ENCODE data around the gene TTLL4.
"Not testable (repeated sequence)": the region's sequence is repeated elsewhere in the genome, so short reads cannot be mapped to it uniquely, and the experiment has no call there.

TTLL4 gene

DNA sequence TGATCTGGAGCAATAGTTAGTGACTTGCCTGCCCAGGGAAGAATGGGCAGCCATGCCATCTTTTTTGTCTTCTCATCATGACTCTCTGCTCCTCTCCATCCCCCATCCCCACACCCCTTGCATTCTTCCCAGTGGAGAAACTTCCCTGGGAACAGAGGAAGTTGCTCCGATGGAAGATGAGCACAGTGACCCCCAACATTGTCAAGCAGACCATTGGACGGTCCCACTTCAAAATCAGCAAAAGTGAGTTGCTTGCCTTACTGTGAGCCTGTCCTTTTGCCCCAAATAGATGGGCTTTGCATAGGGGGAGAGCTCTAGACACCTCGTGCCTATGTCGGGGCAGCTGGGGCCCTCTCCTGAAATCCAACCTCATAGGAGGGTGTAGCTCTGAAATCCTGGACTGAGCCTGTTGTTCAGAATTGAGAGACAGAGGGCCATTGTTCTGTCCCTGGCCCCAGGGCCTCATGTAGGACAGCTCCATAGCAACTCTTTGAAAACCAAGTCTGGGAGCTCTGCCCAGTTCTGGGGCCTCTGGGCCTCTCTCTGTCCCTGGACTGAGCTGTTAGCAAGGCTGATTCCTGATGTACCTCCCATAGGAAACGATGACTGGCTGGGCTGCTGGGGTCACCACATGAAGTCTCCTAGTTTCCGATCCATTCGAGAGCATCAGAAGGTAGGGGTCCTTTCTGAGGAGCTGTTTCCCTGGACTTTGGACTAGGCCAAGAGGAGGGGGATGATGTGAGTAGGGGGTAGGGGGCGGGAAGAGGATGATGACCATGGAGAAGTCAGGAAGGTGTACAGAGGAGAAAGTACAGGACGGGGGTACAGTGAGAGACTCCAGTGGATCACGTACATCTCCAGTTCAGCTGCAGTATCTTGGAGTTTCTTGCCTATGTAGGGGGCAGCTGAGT lies 35.2 kb downstream of the TTLL4 start:
- DNase-seq (ENCODE audit: low read depth) = no peak

DNA sequence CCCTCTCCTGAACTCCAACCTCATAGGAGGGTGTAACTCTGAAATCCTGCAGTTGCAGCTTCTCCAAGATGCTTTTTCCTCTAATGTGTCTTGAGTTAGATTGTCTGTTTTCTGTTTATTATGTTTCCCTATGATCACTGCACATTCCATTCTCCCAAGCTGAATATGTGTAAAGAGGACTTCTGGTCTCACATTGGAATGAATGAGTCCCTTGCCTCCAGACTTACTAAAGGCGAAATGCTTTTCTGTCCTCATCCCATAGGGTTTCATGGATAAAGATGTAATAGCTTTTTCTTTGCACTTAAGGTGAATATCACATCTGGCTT lies 35.8 kb downstream of the TTLL4 start:
- no peak for DNase-seq (ENCODE audit: low read depth)

DNA sequence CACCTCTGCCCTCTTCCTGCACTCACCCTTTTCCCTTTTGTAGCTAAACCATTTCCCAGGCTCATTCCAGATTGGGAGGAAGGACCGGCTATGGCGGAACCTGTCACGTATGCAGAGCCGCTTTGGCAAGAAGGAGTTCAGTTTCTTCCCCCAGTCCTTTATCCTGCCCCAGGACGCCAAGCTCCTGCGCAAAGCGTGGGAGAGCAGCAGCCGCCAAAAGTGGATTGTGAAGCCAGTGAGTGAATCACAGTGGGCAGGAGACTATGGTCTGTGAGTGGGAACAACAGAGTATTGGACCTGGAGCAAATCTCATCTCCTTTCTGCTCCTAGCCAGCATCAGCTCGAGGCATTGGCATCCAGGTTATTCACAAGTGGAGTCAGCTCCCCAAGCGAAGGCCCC lies 36.3 kb downstream of the TTLL4 start:
- no peak for DNase-seq (ENCODE audit: low read depth)

DNA sequence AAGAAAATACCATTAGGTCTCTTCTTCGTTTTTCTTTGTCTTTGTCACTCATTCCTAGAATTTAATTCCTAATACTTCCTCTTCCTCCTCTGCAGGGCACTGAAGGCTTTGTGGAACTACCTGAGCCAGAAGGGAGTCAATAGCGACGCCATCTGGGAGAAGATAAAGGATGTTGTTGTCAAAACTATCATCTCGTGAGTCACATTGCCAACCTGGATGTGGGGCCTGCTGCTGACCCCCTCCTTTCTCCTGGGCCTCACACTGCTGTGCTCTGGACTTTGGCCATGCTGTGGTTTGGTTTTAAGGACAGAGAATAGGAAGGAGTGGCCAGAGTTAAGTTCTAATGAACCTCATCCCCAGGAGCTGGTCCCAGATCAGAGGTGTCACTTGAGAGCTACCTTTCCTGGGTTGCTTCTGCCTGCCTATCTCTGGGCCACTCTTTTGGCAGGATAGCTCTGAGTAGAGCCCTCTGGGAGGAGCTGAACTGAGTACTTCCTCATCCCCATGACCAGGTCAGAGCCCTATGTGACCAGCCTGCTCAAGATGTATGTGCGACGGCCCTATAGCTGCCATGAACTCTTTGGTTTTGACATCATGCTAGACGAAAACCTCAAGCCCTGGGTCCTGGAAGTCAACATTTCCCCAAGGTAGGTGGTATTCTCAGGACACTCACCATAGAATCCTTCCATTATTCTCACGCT lies 38.3 kb downstream of the TTLL4 start:
- DNase-seq (ENCODE audit: low read depth) = no peak

DNA sequence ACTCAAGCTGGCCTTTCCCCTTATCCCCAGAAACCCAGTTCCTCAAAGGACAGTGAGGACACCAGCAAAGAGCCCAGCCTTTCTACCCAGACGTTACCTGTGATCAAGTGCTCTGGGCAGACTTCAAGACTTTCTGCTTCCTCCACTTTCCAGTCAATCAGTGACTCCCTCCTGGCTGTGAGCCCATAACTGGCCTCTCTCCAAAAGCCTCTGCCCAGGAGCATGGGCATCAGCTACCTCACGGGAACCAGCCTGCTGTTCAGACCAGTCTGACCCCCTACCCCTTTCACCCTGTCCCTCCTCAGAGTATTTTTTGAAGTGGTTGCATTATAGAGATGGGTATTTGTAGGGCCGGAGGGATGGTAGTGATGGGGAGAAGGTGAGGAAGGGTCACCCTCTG lies 43.6 kb downstream of the TTLL4 start:
- no peak for DNase-seq (ENCODE audit: low read depth)

DNA sequence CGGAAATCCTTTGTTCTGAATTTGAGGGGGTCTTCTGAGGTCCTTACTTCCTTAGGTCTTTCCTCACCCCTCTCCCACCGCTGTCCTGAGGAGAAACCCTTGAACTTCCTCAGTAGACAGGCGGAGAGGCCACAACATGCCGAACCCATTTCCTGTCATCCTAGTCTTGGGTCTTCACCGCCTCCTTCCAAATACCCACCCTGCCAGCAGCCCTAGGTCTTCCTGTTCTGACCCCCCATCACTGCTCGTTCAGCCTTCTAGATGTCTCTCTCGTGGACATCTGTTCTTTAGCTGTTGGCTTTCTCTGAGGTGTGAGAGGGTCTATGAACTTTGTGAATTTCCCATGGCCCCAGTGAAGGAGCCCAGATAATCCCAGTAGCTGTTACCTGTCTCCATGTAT lies 44.1 kb downstream of the TTLL4 start:
- DNase-seq (ENCODE audit: low read depth) = no peak

DNA sequence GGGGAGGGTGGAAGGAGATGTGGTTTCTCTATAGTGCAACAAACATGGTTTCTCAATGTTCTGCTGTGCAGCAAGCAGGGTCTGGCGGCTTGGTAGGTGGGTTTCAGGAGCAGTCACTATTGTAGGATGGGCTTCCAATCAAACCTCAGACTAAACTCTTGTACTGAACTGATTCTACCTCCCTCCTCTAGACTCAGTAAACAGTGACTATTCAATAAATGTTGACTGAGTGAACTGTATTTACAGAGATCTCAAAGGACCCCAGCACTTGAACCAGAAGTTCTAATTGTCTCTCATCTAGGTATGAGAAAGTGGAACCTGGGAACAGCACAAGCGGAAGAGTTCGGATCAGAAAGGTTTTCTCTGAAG lies 44.5 kb downstream of the TTLL4 start:
- no peak for DNase-seq (ENCODE audit: low read depth)

DNA sequence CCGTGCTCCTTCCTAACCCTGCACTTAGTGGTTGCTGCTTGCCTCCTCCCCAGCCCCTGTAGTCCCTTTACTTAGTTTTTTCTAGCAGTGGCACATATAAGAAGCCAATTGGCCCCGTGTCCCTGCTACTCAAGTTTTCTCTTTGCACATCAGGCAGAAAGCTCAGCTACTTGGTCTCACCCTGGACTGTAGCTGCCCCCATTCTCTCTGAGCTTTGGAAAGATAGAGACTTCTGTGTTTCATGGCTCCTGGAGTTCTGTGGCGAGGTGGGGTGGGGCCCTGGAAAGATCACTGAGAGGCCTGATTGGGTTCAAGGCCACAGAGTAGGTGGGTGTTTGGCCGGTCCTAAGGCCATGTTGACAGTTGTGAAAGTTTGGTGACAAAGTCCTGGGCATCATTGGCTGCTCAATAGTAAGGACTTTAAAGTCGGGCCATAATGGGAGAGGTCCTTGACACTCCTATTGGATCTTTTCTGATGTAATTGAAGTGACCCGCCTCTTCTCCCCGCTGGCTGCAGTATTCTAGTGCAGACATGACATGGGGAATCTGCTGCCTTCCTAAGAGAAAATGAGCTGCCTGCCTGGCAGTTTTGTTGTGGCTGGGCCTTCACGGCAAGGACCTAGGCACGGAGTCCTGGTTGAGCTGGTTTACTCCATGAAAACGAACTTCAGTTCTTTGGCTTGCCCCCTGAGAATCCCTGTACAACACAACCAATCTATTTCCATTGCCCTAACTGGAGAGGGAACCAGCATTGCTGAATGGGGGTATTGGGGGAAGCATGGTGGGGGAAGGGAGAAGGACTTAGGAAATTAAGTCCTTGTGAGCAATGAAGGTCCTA lies 45.2 kb downstream of the TTLL4 start:
- DNase-seq (ENCODE audit: low read depth) = no peak

DNA sequence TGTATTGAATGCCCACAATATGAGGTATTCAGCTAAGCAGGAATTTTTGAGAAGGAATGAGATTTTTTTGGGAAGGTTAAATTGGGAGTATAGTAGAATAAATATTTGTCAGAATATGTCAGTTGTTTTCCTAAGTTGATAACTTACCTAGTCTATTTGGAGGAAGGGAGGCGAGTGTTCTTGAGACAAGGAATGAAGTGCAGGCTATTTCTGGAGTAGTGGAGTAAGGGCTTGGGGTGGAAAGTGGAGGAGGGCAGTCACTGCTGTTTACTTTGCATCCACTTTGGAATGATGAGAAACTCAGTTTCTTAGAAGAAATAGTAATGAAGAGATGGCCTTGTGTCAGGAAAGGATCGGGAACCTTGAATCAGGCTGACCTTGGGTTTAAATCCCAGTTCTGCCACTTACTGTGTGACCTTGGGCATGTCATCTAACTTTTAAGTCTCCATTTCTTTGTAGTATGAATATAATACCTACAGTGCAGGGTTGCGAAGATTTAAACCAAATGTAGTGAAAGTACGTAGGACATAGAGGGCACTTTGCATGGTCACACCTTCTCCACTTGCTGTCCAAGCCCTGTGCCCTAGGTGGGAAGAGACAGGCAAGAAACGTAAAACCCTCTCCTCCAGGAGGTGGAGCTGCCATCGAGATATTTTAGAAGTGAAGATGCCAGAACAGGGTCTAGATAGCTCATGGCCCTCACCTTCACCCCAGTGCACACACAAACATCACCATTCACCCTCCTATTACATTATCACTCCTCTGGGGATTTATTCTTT lies 46.2 kb downstream of the TTLL4 start:
- DNase-seq (ENCODE audit: low read depth) = no peak

DNA sequence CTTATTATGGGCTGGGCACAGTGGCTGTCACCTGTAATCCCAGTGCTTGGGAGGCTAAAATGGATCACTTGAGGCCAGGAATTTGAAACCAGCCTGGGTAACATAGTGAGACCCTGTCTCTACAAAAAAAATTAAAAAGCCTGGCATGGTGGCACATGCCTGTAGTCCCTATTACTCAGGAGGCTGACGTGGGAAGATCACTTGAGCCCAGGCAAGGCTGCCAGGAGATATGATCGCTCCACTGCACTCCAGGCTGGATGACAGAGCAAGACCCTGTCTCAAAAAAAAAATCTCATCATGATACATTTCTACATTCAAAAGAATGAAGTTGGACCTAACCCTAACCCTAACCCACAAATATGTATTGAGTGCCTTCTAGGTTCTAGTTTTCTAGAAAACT lies 51.2 kb downstream of the TTLL4 start:
- no peak for DNase-seq (ENCODE audit: low read depth)

DNA sequence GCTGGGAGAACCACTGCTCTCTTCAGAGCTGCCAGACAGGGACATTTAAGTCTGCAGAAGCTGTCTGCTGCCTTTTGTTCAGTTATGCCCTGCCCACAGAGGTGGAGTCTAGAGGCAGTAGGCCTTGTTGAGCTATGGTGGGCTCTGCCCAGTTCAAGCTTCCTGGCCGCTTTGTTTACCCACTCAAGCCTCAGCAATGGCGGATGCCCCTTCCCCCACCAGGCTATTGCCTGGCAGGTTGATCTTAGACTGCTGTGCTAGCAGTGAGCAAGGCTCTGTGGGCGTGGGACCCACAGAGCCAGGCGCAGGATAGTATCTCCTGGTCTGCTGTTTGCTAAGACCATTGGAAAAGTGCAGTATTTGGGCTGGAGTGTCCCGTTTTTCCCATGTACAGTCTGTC lies 62.1 kb downstream of the TTLL4 start:
- not testable (repeated sequence) for DNase-seq (ENCODE audit: low read depth)

DNA sequence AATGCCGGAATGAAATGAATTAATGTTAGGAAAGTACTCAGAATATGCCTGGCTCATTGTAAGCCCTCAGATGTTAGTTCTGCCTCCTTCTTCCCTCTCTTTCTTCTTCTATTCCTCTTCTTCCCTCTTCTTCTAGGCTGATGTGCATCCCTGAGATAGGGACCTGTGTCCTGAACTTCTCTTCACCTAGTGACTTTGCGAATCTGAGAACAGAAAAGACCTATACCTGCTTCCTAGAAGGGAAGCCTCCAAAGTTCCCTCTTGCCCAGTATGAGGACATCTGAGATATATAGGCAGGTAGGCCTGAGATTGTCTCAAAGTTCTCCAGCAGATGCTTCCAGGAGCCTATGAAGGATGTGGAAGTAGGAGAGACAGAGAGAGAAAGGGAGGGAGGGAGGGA lies 63.2 kb downstream of the TTLL4 start:
- DNase-seq (ENCODE audit: low read depth) = no peak

DNA sequence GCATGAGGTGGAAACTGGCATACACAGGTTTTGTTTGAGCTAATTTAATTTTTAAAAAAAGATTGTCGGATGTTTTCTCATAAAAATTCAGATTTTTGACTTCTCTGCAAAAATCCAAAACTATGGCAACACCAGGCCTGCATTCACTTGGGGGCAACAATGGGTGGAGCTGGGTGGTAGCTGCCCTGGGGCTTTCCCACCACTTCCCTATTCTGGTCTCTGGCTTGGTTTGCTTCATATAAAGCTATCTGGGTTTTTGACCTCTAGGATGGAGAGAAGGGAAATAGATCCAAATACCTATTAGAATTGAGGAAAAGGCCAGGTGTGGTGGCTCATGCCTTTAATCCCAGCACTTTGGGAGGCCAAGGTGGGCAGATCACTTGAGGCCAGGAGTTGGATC lies 65.9 kb downstream of the TTLL4 start:
- no peak for DNase-seq (ENCODE audit: low read depth)

DNA sequence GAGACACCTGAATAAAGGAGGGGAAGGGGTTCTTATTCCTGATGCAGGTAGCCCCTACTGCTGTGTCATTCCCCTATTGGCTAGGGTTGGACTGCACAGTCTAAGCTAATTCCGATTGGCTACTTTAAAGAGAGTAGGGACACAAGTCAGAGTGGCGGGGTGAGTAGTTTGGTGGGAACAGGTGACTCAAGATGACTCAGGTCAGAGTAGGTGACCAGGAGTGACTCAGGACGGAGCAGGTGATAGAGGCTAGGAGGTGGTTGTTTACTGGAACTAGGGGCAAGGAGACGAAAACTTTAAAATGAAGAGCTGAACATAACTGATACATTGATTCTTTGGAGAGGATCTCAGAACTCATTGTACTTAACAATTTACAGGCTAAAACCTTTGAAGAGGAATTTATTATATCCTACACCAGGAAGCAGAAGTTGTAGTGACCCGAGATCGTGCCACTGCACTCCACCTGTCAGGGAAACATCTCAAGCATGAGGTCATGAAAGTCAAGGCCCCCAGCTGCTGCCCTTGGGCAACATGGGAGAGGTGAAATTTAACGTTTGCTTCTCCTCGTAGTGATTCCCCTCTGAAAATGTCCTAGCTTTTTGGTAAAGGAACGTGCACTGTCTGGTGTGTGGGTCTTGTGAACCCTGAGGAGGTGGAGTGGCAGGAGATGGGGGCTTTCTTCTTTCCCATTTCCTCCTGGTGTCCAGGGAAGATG lies 66.8 kb downstream of the TTLL4 start:
- no peak for DNase-seq (ENCODE audit: low read depth)

DNA sequence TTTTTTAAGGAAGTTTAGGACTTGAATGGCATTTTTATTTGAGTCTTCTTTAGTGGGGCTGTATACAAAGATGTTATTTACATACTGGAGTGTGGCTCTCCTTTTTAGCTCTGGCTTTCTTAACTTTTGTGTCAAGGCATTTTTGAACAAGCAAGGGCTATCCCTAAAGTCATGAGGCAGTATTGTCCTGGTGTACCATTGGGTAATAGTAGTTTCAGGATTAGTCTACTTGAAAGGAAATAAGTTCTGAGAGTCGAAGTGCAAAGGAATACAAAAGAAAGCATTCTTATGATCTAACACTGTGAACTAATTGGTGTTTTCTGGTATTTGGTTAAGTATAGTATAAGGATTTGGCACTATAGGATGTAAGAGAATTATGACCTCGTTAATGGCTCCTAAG lies 69.4 kb downstream of the TTLL4 start:
- no peak for DNase-seq (ENCODE audit: low read depth)

DNA sequence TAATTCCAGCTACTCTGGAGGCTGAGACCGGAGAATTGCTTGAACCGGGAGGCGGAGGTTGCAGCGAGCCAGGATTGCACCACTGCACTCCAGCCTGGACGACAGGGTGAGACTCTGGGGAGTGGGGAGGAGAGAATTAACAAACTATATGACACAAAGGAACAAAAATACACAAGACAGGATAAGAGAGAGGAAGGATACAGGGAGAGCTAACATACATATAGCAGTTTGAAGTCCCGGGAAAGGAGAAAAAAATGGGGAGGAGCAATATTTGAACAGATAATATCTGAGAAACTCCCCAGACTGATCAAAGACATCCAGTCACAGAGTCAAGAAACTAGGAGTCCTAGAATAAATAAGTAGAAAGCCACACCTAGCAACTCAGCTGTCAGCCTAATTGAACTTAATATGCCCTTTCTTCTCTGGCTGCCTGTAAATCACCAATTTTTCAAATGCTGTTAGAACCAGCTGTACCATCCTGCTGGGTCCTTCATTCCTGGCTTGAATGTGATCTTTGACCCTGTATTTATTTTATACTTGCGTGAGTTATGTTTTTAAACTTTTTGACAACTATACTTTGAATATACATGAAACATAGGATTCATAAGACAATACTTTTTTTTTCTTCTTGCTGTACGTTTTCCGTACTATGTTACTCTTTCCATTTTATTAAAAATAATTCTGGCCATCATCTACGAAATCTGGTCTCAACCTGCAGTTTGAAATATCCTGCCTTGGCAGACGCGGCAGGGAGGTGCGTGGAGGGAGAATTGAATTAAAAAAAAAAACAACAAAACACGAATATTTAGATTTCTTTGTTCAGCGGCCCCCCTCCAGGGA lies 70.4 kb downstream of the TTLL4 start:
- DNase-seq (ENCODE audit: low read depth) = no peak

DNA sequence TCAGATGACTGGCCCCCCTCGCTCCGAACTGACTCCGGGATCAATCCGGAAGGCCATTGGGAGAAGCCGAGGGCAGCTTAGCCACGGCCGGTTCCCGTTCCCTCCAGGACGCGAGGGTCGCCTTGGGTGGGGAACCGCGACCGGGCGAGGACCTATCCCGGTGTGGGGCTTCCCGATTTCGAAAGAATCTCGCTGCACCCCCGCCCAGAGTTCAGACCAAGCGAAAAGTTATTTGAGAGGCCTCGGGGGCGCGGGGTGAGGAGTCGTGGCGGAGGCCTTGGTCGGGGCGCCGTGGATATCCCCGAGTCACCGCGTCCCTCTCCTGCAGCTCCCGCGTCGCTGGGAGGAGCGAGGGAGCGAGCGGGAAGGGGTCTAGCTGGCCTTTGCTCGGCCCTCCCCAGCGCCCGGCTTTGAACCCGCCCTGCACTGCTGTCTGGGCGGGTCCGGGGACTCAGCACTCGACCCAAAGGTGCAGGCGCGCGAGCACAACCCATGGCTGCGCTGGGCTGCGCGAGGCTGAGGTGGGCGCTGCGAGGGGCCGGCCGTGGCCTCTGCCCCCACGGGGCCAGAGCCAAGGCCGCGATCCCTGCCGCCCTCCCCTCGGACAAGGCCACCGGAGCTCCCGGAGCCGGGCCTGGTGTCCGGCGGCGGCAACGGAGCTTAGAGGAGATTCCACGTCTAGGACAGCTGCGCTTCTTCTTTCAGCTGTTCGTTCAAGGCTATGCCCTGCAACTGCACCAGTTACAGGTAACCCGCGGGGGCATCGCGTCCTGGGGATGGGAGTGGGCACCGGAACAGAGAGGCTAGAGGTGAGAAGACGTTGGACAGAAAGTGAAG lies 71.3 kb downstream of the TTLL4 start, which contains the start of gene CYP27A1:
Gene CYP27A1 (plus strand): TSS at position 457 of the 837 bp plus-strand sequence. CDS start 36 bp downstream, at position 493.
- no peak for DNase-seq (ENCODE audit: low read depth)

DNA sequence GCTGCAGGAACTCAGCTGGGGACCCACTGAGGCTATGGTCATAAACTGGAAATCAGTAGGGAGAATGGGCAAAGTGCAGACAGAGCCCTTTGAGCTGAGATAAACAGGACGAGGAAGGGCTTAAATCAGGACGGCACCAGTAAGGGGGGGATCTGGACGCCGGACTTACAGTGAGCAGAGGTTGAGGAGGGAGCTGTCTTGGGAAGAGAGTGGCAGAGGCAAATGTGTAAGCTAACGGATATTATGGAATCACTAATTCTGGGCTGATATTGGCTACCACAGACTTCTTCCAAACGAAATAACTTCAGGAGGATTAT lies 71.9 kb downstream of the TTLL4 start:
- DNase-seq (ENCODE audit: low read depth) = no peak

DNA sequence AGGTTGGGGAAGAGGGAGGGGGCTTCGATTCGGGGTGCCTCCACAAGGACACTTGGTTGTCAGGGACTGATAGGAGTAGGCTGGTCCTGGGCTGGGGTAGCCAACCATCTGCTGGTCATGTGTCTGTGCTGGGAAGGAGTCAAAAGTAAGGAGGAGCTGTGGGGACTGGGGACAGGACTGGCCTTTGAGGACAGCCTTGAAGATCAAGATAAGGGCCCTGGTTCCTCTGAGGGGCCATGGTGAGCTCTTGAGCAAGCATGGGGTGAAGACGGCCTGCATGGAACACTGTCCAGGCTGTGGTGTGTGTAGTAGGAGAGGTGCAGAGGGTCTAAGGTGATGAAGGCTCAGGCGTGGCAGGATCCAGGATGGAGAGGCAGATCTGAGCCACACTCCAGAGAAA lies 73.1 kb downstream of the TTLL4 start:
- no peak for DNase-seq (ENCODE audit: low read depth)

DNA sequence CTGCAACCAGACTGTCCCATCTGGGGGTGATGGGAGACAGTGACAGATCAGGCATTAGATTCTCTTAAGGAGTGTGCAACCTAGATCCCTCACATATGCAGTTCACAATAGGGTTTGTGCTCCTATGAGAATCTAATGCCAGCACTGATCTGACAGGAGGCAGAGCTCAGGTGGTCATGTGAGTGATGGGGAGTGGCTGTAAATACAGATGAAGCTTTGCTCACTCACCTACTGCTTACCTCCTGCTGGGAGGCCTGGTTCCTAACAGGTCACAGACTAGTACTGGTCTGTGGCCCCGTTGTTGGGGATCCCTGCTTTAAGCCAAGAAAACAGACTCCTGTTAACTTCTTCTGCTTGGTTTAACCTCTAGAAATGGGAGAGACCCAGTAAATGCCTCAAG lies 74.5 kb downstream of the TTLL4 start:
- DNase-seq (ENCODE audit: low read depth) = no peak

Data from GM04504 (cell line).